Caco-2 (cell line): ENCODE results near the gene HASPIN. TPM values are rescaled to one million over a fixed set of nuclear protein-coding genes. Genes with fewer than 3 reads are reported as not detected.

Experiments used
- BruUV-seq: library from RNA; stranded (reverse); fragments of 400-500 nt; replicated peaks from 2 replicates; lab custom pipeline; 2021; lab: Mats Ljungman, UMichigan
- CTCF ChIA-PET: fragments of 300-600 bp; sonication (Branson Sonifier 250); formaldehyde crosslinking; loops from one replicate; lab custom pipeline; 2022; ENCODE audit warnings: antibody characterized with exemption; lab: Charles Lee
- POLR2A ChIA-PET: fragments of 300-600 bp; sonication (Branson Sonifier 250); formaldehyde crosslinking; loops from one replicate; lab custom pipeline; 2022; ENCODE audit warnings: antibody characterized with exemption; lab: Charles Lee
- DNase-seq, 2 experiments: peaks; one replicate each; pipeline versions ENCODE4 v3.0.0 to v3.0.0-alpha.2; 2020 to 2022
- H3K27me3 ChIP-seq: replicated peaks from 2 replicates; pipeline ENCODE4 v1.6.0; 2011; ENCODE audit warnings: low read length; ENCODE audit not compliant: control insufficient read depth, insufficient read depth
- H3K36me3 ChIP-seq: 2 replicates; pipeline ENCODE4 v1.5.1; 2011; ENCODE audit warnings: low read length; ENCODE audit not compliant: control insufficient read depth, insufficient read depth
- H3K4me1 ChIP-seq: fragments of 250-450 bp; sonication (Bioruptor Pico); 2 replicates; pipeline ENCODE4 v1.5.1; 2020; ENCODE audit warnings: mild to moderate bottlenecking
- H3K4me3 ChIP-seq: 2 replicates; pipeline ENCODE4 v1.5.1; 2011; ENCODE audit warnings: low read depth, mild to moderate bottlenecking, control low read depth, low read length
- H3K9me3 ChIP-seq: fragments of 250-450 bp; sonication (Bioruptor Pico); 2 replicates; pipeline ENCODE4 v1.5.1; 2020; ENCODE audit warnings: mild to moderate bottlenecking, moderate library complexity
- H3K27ac Mint-ChIP-seq: one replicate; pipeline ENCODE4 v1.8.0; 2022; ENCODE audit warnings: mixed read lengths; ENCODE audit not compliant: unreplicated experiment
- H3K27me3 Mint-ChIP-seq: one replicate; pipeline ENCODE4 v1.8.0; 2022; ENCODE audit warnings: mixed read lengths; ENCODE audit not compliant: insufficient read depth, unreplicated experiment
- H3K36me3 Mint-ChIP-seq: one replicate; pipeline ENCODE4 v1.8.0; 2022; ENCODE audit warnings: mild to moderate bottlenecking, mixed read lengths; ENCODE audit not compliant: insufficient read depth, unreplicated experiment
- H3K4me1 Mint-ChIP-seq: one replicate; pipeline ENCODE4 v1.8.0; 2022; ENCODE audit warnings: low read depth, mixed read lengths; ENCODE audit not compliant: unreplicated experiment
- H3K4me3 Mint-ChIP-seq: one replicate; pipeline ENCODE4 v1.8.0; 2022; ENCODE audit warnings: mild to moderate bottlenecking, moderate library complexity, mixed read lengths; ENCODE audit not compliant: unreplicated experiment
- H3K9me3 Mint-ChIP-seq: one replicate; pipeline ENCODE4 v1.8.0; 2022; ENCODE audit warnings: mixed read lengths; ENCODE audit not compliant: unreplicated experiment
- CTCF ChIP-seq, 2 experiments: fragments of 200-600 bp in 1 of 2; IDR thresholded peaks; 1 replicate in 1 of 2; 2 replicates in 1 of 2; pipeline versions ENCODE4 v1.5.1 to v1.8.0; 2011 to 2022; ENCODE audit warnings: antibody characterized with exemption in 1 of 2, control low read depth in 1 of 2, inconsistent platforms in 1 of 2, low read depth in 1 of 2, low read length in 1 of 2, mild to moderate bottlenecking in 1 of 2, moderate library complexity in 1 of 2; ENCODE audit not compliant: insufficient read depth in 1 of 2, severe bottlenecking in 1 of 2, unreplicated experiment in 1 of 2
- intact Hi-C: fragments of 100-400 bp; cut with micrococcal nuclease; formaldehyde crosslinking; loops from one replicate; pipeline ENCODE4 v1.10.0; 2022; ENCODE audit not compliant: unreplicated experiment
- total RNA-seq: library from RNA; stranded (reverse); gene quantifications from 2 replicates; pipeline ENCODE4 v1.2.3, GENCODE V29; 2022

The HASPIN gene
- total RNA-seq, 1 experiment from 2014 or later = 9.5 TPM

DNA sequence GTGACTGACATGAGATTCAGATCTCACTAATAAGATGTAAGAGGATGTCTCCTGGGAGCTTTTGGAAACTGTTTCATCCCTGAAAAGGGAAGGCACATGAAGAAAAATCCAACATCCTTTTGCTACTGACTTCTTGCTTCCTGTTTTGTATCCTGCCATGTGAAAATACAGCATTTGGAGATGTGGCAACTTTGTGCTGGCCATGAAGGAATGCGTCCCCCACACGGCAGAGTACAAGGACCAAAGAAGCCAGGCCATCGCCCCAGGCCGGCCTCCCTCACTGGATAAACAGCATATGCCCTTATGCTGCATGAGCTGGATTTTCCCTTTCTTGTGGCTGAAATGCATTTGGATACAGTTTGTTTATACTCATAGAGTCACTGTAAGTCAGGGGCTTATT is 5.5 kb upstream of the HASPIN start:
- no peak overlapping the region for H3K4me3 Mint-ChIP-seq
- no peak for TF ChIP-seq CTCF (IDR thresholded peaks at IDR 0.05; ENCODE audit: insufficient read depth in 1 of 2, low read depth in 1 of 2, low read length in 1 of 2, severe bottlenecking in 1 of 2, unreplicated experiment in 1 of 2)
- Histone ChIP-seq H3K4me1 (no peaks in the 10 kb centered on the region), H3K4me3 (no peak overlapping the region), H3K36me3 (no peaks in the 10 kb centered on the region), H3K9me3 (no peaks in the 10 kb centered on the region), H3K27me3 (no peaks in the 10 kb centered on the region)
- BruUV-seq = no TSS peak
- CTCF ChIA-PET = no interaction called here
- no peaks in the 10 kb centered on the region for H3K9me3 Mint-ChIP-seq
- POLR2A ChIA-PET = no interaction called here
- no peak for DNase-seq
- intact Hi-C loops = no loop called here
- no peaks in the 10 kb centered on the region for H3K27me3 Mint-ChIP-seq
- H3K4me1 Mint-ChIP-seq = peaks cover 10% of the 10 kb centered on the region
- H3K36me3 Mint-ChIP-seq = peaks cover 29% of the 10 kb centered on the region
- H3K27ac Mint-ChIP-seq = no peak overlapping the region

DNA sequence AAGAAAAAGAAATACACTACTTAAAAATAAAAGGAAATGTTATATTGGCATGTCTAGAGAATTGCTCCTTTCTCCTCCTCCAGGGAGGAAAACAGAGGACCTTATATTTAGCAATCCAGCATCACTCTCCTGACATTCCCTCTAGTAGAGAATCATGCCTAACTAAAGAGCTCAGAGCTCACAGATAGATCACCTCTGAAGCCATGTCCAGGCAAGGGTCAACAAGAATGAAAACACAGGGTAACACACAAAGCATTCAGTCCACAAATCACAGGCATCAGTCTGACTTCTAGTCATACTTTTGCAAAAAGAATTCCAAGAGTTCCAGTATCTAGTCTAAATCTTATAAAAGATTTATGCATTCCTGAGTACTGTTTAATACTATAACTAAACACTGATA is 4.4 kb upstream of the HASPIN start:
- H3K27ac Mint-ChIP-seq = no peak overlapping the region
- POLR2A ChIA-PET = no interaction called here
- H3K36me3 ChIP-seq = no peaks in the 10 kb centered on the region

GRCh38 chr17:3722716-3723115 is 987 bp upstream of the HASPIN start:
- intact Hi-C loops = no loop called here
- Histone ChIP-seq H3K27me3 (no peaks in the 10 kb centered on the region), H3K4me3 (peak overlapping the region; percentile 76), H3K9me3 (no peaks in the 10 kb centered on the region), H3K4me1 (no peaks in the 10 kb centered on the region), H3K36me3 (no peaks in the 10 kb centered on the region)
- TF ChIP-seq CTCF (IDR thresholded peaks at IDR 0.05; ENCODE audit: insufficient read depth in 1 of 2, low read depth in 1 of 2, low read length in 1 of 2, severe bottlenecking in 1 of 2, unreplicated experiment in 1 of 2) = no peak
- DNase-seq = no peak
- POLR2A ChIA-PET = interaction anchor here (0.5 kb wide), 1 partner anchor 115 kb away, joined by 3 read pairs; no protein-coding TSS in a partner anchor
- Mint-ChIP-seq H3K27ac (peak overlapping the region; percentile 74), H3K9me3 (no peaks in the 10 kb centered on the region), H3K27me3 (no peaks in the 10 kb centered on the region), H3K4me3 (peak overlapping the region; percentile 77), H3K36me3 (peaks cover 32% of the 10 kb centered on the region), H3K4me1 (peaks cover 16% of the 10 kb centered on the region)
- BruUV-seq = no TSS peak
- CTCF ChIA-PET = interaction anchor here (2.0 kb wide), 1 partner anchor 15 kb away, joined by 11 read pairs; no protein-coding TSS in a partner anchor

More for the DNA sequence above, 4.4 kb upstream of the HASPIN start:
- Mint-ChIP-seq H3K4me3 (no peak overlapping the region), H3K36me3 (peaks cover 34% of the 10 kb centered on the region), H3K4me1 (peaks cover 10% of the 10 kb centered on the region), H3K27me3 (no peaks in the 10 kb centered on the region), H3K9me3 (no peaks in the 10 kb centered on the region)
- Histone ChIP-seq H3K4me1 (no peaks in the 10 kb centered on the region), H3K27me3 (no peaks in the 10 kb centered on the region), H3K9me3 (no peaks in the 10 kb centered on the region), H3K4me3 (no peak overlapping the region)
- no peak for DNase-seq
- intact Hi-C loops = no loop called here
- TF ChIP-seq CTCF (IDR thresholded peaks at IDR 0.05; ENCODE audit: insufficient read depth in 1 of 2, low read depth in 1 of 2, low read length in 1 of 2, severe bottlenecking in 1 of 2, unreplicated experiment in 1 of 2) = no peak
- CTCF ChIA-PET = no interaction called here
- BruUV-seq = no TSS peak
